ENCODE measurements around the gene DAB2IP.
"Not testable (repeated sequence)": the region's sequence is repeated elsewhere in the genome, so short reads cannot be mapped to it uniquely, and the experiment has no call there.

Gene DAB2IP

GRCh38 chr9:121643473-121643872 is 8.0 kb upstream of the DAB2IP start:
- TF ChIP-seq, protein P1, sequence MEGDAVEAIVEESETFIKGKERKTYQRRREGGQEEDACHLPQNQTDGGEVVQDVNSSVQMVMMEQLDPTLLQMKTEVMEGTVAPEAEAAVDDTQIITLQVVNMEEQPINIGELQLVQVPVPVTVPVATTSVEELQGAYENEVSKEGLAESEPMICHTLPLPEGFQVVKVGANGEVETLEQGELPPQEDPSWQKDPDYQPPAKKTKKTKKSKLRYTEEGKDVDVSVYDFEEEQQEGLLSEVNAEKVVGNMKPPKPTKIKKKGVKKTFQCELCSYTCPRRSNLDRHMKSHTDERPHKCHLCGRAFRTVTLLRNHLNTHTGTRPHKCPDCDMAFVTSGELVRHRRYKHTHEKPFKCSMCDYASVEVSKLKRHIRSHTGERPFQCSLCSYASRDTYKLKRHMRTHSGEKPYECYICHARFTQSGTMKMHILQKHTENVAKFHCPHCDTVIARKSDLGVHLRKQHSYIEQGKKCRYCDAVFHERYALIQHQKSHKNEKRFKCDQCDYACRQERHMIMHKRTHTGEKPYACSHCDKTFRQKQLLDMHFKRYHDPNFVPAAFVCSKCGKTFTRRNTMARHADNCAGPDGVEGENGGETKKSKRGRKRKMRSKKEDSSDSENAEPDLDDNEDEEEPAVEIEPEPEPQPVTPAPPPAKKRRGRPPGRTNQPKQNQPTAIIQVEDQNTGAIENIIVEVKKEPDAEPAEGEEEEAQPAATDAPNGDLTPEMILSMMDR (IDR thresholded peaks at IDR 0.05; ENCODE audit: control insufficient read depth, extremely low read depth, insufficient read depth) = no peak
- no peak overlapping the region for H3K4me3 ChIP-seq (ENCODE audit: low read depth, low read length)
- no peak for DNase-seq (ENCODE audit: low read depth)

- not testable (repeated sequence) for H3K4me3 ChIP-seq (ENCODE audit: low read depth, low read length); DNase-seq (ENCODE audit: low read depth)
These were observed 7.4 kb upstream of the DAB2IP start for GRCh38 chr9:121644040-121644439.

DNA sequence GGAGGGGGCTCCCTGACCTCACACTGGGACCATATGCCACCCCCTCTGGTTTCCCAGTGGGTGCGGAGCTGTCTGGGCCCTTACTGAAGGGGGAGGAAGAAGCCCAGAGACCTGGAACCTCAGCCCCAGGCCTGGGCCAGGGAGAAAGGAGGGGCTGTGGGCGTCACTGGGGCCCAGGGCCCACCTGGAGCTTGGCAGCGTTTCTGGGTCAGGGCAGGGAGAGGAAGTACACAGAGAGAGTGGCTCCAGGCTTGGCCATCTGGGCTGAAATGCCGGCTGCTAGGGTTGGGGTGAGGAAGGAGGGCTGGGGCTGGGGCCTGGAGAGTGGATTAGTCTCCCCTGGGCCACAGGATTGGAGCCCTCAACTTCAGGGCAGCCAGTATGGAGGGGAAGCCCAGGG is 6.4 kb upstream of the DAB2IP start:
- no peak overlapping the region for H3K4me3 ChIP-seq (ENCODE audit: low read depth, low read length)
- TF ChIP-seq, protein P1 (IDR thresholded peaks at IDR 0.05; ENCODE audit: control insufficient read depth, extremely low read depth, insufficient read depth) = no peak
- DNase-seq (ENCODE audit: low read depth) = no peak

DNA sequence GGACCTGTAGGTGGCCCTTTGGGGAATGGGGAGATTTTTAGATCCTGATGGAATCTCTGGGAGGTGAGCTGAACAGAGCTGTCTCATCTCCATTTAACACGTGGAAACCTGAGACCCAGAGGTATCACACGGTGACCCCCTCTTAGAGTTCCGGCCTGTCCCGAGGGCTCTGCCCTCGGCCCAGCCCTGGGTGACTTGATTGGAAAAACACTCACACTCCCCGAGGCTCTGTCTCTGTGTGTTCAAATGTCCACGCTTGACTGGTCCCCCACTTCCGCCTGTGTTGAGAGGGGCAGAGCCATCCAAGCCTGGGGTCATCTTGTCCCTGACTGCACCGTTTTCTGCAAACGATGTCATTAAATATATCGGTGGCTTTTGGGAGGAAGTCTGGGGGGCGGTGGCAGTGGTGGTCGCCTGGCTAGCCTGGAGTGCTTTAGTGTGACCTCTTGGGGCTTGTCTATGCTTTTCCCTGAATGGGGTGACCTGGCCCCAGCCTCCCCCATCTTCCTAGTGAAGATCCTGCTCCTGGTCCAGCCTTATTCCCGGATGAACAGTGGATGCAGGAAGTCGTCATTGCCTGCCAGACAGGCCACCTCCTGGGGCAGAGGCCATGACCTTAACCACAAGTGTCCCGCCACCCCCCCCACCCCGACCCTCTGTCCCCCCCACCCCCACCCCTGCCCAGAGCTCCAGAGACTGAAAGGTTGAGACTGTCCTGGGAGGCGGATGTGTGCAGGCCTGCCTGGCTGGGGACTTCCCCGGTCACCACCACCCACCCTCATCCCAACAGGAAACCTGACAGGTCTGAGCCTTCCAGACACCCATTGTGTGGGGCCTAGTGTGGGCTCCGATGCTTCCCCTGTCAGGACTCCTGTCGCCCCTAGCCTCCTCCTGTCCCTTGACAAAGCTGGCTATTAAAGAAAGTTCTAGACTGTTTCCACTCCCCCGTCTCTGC is 5.3 kb upstream of the DAB2IP start:
- no peak for DNase-seq (ENCODE audit: low read depth)
- H3K4me3 ChIP-seq (ENCODE audit: low read depth, low read length) = no peak overlapping the region
- TF ChIP-seq, protein P1 (IDR thresholded peaks at IDR 0.05; ENCODE audit: control insufficient read depth, extremely low read depth, insufficient read depth) = no peak

DNA sequence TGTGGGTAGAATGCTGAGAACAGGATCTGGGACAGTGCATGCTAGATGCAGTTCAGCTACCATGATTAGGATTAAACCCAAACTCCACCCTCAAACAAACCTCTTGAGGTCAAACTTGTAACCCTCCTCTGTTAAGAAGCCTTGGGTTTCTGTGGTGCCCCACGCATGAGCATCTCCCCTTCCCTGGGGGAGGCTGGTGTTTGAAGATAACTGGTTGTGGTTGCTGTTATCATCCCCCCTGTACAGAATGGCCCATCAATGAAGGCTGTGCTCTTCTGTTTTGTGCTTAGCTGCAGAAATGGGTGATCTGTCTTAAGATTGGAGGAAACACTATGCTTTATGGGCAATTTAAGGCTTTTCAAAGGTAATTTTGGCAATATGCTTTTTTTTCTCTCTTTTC is 4.4 kb upstream of the DAB2IP start:
- TF ChIP-seq, protein P1 (IDR thresholded peaks at IDR 0.05; ENCODE audit: control insufficient read depth, extremely low read depth, insufficient read depth) = no peak
- H3K4me3 ChIP-seq (ENCODE audit: low read depth, low read length) = no peak overlapping the region
- no peak for DNase-seq (ENCODE audit: low read depth)

DNA sequence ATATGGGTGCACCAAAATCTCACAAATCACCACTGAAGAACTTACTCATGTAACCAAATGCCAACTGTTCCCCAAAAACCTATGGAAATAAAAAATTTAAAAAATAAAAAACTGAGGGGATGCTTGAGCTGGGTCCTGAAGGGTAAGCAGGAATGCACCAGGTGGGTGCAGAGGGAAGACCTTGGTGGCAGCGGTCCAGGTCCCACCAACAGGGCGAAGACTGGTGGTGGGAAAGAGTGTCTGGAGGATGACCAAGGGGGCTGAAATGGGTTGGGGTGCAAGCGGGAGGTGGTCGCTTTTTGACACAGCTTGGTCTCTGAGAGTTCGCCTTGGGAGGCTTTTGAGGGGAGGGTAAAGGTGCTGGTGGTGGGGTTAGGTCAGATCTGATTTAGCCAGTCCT is 3.3 kb upstream of the DAB2IP start:
- no peak for DNase-seq (ENCODE audit: low read depth)
- no peak overlapping the region for H3K4me3 ChIP-seq (ENCODE audit: low read depth, low read length)

GRCh38 chr9:121648799-121649198 is 2.6 kb upstream of the DAB2IP start:
- TF ChIP-seq, protein P1 (IDR thresholded peaks at IDR 0.05; ENCODE audit: control insufficient read depth, extremely low read depth, insufficient read depth) = no peak

More for the DNA sequence above, 3.3 kb upstream of the DAB2IP start:
- TF ChIP-seq, protein P1 (IDR thresholded peaks at IDR 0.05; ENCODE audit: control insufficient read depth, extremely low read depth, insufficient read depth) = no peak

More at GRCh38 chr9:121648799-121649198, 2.6 kb upstream of the DAB2IP start:
- no peak for DNase-seq (ENCODE audit: low read depth)
- H3K4me3 ChIP-seq (ENCODE audit: low read depth, low read length) = no peak overlapping the region
